Measurements from ENCODE around the gene SAA2.
"Not testable (repeated sequence)": the region's sequence is repeated elsewhere in the genome, so short reads cannot be mapped to it uniquely, and the experiment has no call there.

The SAA2 gene

DNA sequence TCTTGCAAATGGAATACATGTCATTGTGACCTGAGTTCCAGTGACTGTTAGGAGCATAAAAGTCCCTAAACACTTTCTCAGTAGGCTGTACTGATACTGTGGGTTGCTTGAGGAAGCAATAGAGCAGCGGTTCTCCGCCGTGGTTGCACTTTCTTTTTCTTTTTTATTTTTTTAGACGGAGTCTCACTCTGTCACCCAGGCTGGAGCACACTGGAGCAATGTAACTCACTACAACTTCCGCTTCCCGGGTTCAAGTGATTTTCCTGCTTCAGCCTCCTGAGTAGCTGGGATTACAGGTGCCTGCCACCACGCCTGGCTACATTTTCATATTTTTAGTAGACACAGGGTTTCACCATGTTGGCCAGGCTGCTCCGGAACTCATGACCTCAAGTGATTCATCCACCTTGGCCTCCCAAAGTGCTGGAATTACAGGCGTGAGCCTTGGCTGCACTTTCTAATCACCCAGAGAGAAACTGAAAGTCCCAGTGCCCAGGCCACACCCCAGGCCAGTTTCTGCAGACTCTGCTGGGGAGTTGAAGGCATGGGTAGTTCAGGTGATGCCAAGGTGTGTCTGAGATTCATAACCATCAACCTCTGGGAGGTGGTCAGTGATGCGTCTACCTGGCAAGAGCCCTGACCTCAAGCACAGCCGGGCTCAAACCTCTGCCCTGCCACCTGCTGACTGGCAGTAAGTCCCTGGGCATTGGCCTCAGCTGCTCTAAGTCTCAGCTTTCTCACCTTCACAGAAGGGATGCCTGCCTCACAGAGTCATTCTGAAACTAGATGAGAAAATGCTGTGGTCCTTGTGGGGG, 1.9 kb downstream of the SAA2 start:
- POLR2A ChIA-PET; H3K27ac ChIP-seq (ENCODE audit: extremely low read depth, low read depth, low read length); H3K9me3 ChIP-seq (ENCODE audit: control insufficient read depth, insufficient read depth, low read depth, low read length); CTCF ChIA-PET; H3K4me1 ChIP-seq (ENCODE audit: control insufficient read depth, insufficient read depth, low read length); H3K36me3 ChIP-seq (ENCODE audit: control insufficient read depth in 2 of 2, insufficient read depth in 1 of 2, low read length in 2 of 2); H3K4me3 ChIP-seq (ENCODE audit: low read depth, low read length): not testable (repeated sequence)

DNA sequence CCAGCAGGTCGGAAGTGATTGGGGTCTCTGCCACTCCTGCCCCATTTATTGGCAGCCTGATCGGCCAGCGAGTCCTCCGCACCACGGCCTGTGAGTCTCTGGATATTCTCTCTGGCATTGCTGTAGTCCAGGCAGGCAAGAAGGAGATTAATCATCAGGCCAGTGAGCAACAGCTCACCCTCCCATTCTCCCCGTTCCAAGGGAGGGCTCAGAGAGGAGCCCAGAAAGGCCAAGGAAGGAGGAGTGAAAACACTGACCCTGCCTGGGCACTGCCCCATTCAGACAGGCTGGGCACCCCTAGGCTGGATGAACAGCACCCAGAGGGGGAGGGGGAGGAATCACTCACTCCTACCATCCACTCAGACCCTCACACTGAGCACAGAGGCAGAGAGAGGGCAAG, 3.1 kb downstream of the SAA2 start:
- ChIA-PET CTCF (no interaction called here), POLR2A (no interaction called here)
- H3K4me1 ChIP-seq (ENCODE audit: control insufficient read depth, insufficient read depth, low read length) = no peaks in the 10 kb centered on the region
- TF ChIP-seq BCL11A (tag by site-specific recombination; IDR thresholded peaks at IDR 0.05; ENCODE audit: low read depth) = no peak
- TF ChIP-seq TCF7L2 (IDR thresholded peaks at IDR 0.05; ENCODE audit: borderline replicate concordance, low read depth, low read length) = no peak
- TF ChIP-seq, protein P1, sequence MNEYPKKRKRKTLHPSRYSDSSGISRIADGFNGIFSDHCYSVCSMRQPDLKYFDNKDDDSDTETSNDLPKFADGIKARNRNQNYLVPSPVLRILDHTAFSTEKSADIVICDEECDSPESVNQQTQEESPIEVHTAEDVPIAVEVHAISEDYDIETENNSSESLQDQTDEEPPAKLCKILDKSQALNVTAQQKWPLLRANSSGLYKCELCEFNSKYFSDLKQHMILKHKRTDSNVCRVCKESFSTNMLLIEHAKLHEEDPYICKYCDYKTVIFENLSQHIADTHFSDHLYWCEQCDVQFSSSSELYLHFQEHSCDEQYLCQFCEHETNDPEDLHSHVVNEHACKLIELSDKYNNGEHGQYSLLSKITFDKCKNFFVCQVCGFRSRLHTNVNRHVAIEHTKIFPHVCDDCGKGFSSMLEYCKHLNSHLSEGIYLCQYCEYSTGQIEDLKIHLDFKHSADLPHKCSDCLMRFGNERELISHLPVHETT (tag by site-specific recombination; IDR thresholded peaks at IDR 0.05) = no peak
- TF ChIP-seq, protein P2, sequence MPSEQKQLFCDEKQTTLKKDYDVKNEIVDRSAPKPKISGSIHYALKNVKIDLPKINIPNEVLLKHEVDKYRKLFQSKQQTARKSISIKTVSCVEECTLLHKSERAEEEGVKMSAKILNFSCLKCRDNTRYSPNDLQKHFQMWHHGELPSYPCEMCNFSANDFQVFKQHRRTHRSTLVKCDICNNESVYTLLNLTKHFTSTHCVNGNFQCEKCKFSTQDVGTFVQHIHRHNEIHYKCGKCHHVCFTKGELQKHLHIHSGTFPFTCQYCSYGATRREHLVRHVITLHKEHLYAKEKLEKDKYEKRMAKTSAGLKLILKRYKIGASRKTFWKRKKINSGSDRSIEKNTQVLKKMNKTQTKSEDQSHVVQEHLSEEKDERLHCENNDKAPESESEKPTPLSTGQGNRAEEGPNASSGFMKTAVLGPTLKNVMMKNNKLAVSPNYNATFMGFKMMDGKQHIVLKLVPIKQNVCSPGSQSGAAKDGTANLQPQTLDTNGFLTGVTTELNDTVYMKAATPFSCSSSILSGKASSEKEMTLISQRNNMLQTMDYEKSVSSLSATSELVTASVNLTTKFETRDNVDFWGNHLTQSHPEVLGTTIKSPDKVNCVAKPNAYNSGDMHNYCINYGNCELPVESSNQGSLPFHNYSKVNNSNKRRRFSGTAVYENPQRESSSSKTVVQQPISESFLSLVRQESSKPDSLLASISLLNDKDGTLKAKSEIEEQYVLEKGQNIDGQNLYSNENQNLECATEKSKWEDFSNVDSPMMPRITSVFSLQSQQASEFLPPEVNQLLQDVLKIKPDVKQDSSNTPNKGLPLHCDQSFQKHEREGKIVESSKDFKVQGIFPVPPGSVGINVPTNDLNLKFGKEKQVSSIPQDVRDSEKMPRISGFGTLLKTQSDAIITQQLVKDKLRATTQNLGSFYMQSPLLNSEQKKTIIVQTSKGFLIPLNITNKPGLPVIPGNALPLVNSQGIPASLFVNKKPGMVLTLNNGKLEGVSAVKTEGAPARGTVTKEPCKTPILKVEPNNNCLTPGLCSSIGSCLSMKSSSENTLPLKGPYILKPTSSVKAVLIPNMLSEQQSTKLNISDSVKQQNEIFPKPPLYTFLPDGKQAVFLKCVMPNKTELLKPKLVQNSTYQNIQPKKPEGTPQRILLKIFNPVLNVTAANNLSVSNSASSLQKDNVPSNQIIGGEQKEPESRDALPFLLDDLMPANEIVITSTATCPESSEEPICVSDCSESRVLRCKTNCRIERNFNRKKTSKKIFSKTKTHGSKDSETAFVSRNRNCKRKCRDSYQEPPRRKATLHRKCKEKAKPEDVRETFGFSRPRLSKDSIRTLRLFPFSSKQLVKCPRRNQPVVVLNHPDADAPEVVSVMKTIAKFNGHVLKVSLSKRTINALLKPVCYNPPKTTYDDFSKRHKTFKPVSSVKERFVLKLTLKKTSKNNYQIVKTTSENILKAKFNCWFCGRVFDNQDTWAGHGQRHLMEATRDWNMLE (tag by site-specific recombination; conservative IDR thresholded peaks at IDR 0.05; ENCODE audit: low read depth) = no peak
- no peak for TF ChIP-seq ZNF529 (tag by site-specific recombination; IDR thresholded peaks at IDR 0.05; ENCODE audit: insufficient replicate concordance)
- TF ChIP-seq ZNF501 (tag by site-specific recombination; IDR thresholded peaks at IDR 0.05) = no peak
- TF ChIP-seq SALL2 (tag by site-specific recombination; IDR thresholded peaks at IDR 0.05; ENCODE audit: borderline replicate concordance) = no peak
- TF ChIP-seq, protein P3, sequence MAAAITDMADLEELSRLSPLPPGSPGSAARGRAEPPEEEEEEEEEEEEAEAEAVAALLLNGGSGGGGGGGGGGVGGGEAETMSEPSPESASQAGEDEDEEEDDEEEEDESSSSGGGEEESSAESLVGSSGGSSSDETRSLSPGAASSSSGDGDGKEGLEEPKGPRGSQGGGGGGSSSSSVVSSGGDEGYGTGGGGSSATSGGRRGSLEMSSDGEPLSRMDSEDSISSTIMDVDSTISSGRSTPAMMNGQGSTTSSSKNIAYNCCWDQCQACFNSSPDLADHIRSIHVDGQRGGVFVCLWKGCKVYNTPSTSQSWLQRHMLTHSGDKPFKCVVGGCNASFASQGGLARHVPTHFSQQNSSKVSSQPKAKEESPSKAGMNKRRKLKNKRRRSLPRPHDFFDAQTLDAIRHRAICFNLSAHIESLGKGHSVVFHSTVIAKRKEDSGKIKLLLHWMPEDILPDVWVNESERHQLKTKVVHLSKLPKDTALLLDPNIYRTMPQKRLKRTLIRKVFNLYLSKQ (tag by site-specific recombination; IDR thresholded peaks at IDR 0.05; ENCODE audit: borderline replicate concordance) = no peak
- no peak for TF ChIP-seq YY1 (tag by site-specific recombination; IDR thresholded peaks at IDR 0.05)
- no peak for TF ChIP-seq PRDM1 (tag by site-specific recombination; IDR thresholded peaks at IDR 0.05)
- no peak for TF ChIP-seq ZBTB48 (tag by site-specific recombination; IDR thresholded peaks at IDR 0.05)
- no peak for TF ChIP-seq ZNF426 (tag by site-specific recombination; IDR thresholded peaks at IDR 0.05)
- no peak for TF ChIP-seq ZNF830 (tag by site-specific recombination; IDR thresholded peaks at IDR 0.05; ENCODE audit: low read depth)
- TF ChIP-seq, protein P4, sequence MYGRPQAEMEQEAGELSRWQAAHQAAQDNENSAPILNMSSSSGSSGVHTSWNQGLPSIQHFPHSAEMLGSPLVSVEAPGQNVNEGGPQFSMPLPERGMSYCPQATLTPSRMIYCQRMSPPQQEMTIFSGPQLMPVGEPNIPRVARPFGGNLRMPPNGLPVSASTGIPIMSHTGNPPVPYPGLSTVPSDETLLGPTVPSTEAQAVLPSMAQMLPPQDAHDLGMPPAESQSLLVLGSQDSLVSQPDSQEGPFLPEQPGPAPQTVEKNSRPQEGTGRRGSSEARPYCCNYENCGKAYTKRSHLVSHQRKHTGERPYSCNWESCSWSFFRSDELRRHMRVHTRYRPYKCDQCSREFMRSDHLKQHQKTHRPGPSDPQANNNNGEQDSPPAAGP (tag by site-specific recombination; IDR thresholded peaks at IDR 0.05) = no peak
- no peak for TF ChIP-seq ZIC2 (tag by site-specific recombination; IDR thresholded peaks at IDR 0.05)
- TF ChIP-seq ZNF561 (tag by site-specific recombination; IDR thresholded peaks at IDR 0.05; ENCODE audit: borderline replicate concordance) = no peak
- no peak for TF ChIP-seq ZNF707 (tag by site-specific recombination; IDR thresholded peaks at IDR 0.05)
- TF ChIP-seq ZNF423 (tag by site-specific recombination; IDR thresholded peaks at IDR 0.05) = no peak
- no peak overlapping the region for H3K4me3 ChIP-seq (ENCODE audit: low read depth, low read length)
- no peak overlapping the region for H3K27ac ChIP-seq (ENCODE audit: extremely low read depth, low read depth, low read length)
- H3K9me3 ChIP-seq (ENCODE audit: control insufficient read depth, insufficient read depth, low read depth, low read length) = no peaks in the 10 kb centered on the region
- no peaks in the 10 kb centered on the region for H3K36me3 ChIP-seq (ENCODE audit: control insufficient read depth in 2 of 2, insufficient read depth in 1 of 2, low read length in 2 of 2)
